Measurements from ENCODE around the gene HNRNPDL.
"Not testable (repeated sequence)": the region's sequence is repeated elsewhere in the genome, so short reads cannot be mapped to it uniquely, and the experiment has no call there.

Gene HNRNPDL

GRCh38 chr4:82428526-82428968 is 1.7 kb downstream of the HNRNPDL start:
- CTCF ChIA-PET, result interaction anchor here (0.6 to 2.3 kb wide), 7 partner anchors 9 to 59 kb away, joined by 3 to 17 read pairs (median 5); partner anchors contain the start of gene HNRNPD
- Mint-ChIP-seq H3K4me3 (peak overlapping the region; percentile 100), H3K4me1 (peaks cover 57% of the 10 kb centered on the region), H3K27me3 (peaks cover 8% of the 10 kb centered on the region), H3K27ac (peak overlapping the region; percentile 99), H3K36me3 (peaks cover 62% of the 10 kb centered on the region), H3K9me3 (no peaks in the 10 kb centered on the region)
- DNase-seq, result no peak

GRCh38 chr4:82425478-82425877 is 4.8 kb downstream of the HNRNPDL start:
- no peak overlapping the region for H3K4me3 Mint-ChIP-seq
- H3K36me3 Mint-ChIP-seq, result peaks cover 71% of the 10 kb centered on the region
- DNase-seq, result no peak
- H3K9me3 Mint-ChIP-seq, result no peaks in the 10 kb centered on the region
- H3K27ac Mint-ChIP-seq, result no peak overlapping the region
- peaks cover 15% of the 10 kb centered on the region for H3K27me3 Mint-ChIP-seq
- peaks cover 36% of the 10 kb centered on the region for H3K4me1 Mint-ChIP-seq
- CTCF ChIA-PET, result no interaction called here

GRCh38 chr4:82423245-82424054 is 6.8 kb downstream of the HNRNPDL start:
- Mint-ChIP-seq H3K27ac (no peak overlapping the region), H3K4me3 (no peak overlapping the region), H3K9me3 (no peaks in the 10 kb centered on the region), H3K36me3 (peaks cover 64% of the 10 kb centered on the region), H3K4me1 (peaks cover 36% of the 10 kb centered on the region), H3K27me3 (peaks cover 12% of the 10 kb centered on the region)
- CTCF ChIA-PET, result no interaction called here
- DNase-seq, result no peak

- Mint-ChIP-seq H3K4me1 (peaks cover 30% of the 10 kb centered on the region), H3K36me3 (peaks cover 56% of the 10 kb centered on the region), H3K4me3 (no peak overlapping the region), H3K27me3 (peaks cover 21% of the 10 kb centered on the region), H3K27ac (no peak overlapping the region), H3K9me3 (no peaks in the 10 kb centered on the region)
- CTCF ChIA-PET, result no interaction called here
- no peak for DNase-seq
These were observed 7.6 kb downstream of the HNRNPDL start for GRCh38 chr4:82422616-82423015.

GRCh38 chr4:82421796-82422560 is 8.3 kb downstream of the HNRNPDL start:
- CTCF ChIA-PET, result no interaction called here
- H3K9me3 Mint-ChIP-seq, result no peaks in the 10 kb centered on the region
- H3K27me3 Mint-ChIP-seq, result peaks cover 26% of the 10 kb centered on the region
- H3K4me3 Mint-ChIP-seq, result no peak overlapping the region
- H3K27ac Mint-ChIP-seq, result no peak overlapping the region
- peaks cover 24% of the 10 kb centered on the region for H3K4me1 Mint-ChIP-seq
- DNase-seq, result no peak
- peaks cover 50% of the 10 kb centered on the region for H3K36me3 Mint-ChIP-seq

GRCh38 chr4:82419451-82419850 is 10.8 kb downstream of the HNRNPDL start:
- no peak for DNase-seq
- Mint-ChIP-seq H3K4me1 (peaks cover 4% of the 10 kb centered on the region), H3K9me3 (no peaks in the 10 kb centered on the region), H3K27ac (no peak overlapping the region), H3K36me3 (peaks cover 24% of the 10 kb centered on the region), H3K4me3 (no peak overlapping the region), H3K27me3 (peaks cover 49% of the 10 kb centered on the region)
- CTCF ChIA-PET, result interaction anchor here (0.8 kb wide), 1 partner anchor 10 kb away, joined by 5 read pairs; no protein-coding TSS in a partner anchor

GRCh38 chr4:82415922-82416365 is 14.3 kb downstream of the HNRNPDL start:
- H3K9me3 Mint-ChIP-seq, result no peaks in the 10 kb centered on the region
- no peak overlapping the region for H3K4me3 Mint-ChIP-seq
- CTCF ChIA-PET, result interaction anchor here (1.4 kb wide), 1 partner anchor 13 kb away, joined by 3 read pairs; no protein-coding TSS in a partner anchor
- peaks cover 47% of the 10 kb centered on the region for H3K27me3 Mint-ChIP-seq
- H3K4me1 Mint-ChIP-seq, result no peaks in the 10 kb centered on the region
- H3K36me3 Mint-ChIP-seq, result no peaks in the 10 kb centered on the region
- H3K27ac Mint-ChIP-seq, result no peak overlapping the region
- no peak for DNase-seq

GRCh38 chr4:82415061-82415460 is 15.2 kb downstream of the HNRNPDL start:
- peaks cover 41% of the 10 kb centered on the region for H3K27me3 Mint-ChIP-seq
- H3K4me1 Mint-ChIP-seq, H3K27ac Mint-ChIP-seq, DNase-seq, H3K9me3 Mint-ChIP-seq, H3K36me3 Mint-ChIP-seq, H3K4me3 Mint-ChIP-seq: not testable (repeated sequence)
- CTCF ChIA-PET, result interaction anchor here (1.4 kb wide), 1 partner anchor 14 kb away, joined by 3 read pairs; no protein-coding TSS in a partner anchor

GRCh38 chr4:82403725-82404124 is 26.5 kb downstream of the HNRNPDL start:
- Mint-ChIP-seq H3K27me3 (peaks cover 37% of the 10 kb centered on the region), H3K27ac (no peak overlapping the region), H3K36me3 (no peaks in the 10 kb centered on the region), H3K9me3 (no peaks in the 10 kb centered on the region), H3K4me3 (no peak overlapping the region), H3K4me1 (no peaks in the 10 kb centered on the region)
- no peak for DNase-seq
- CTCF ChIA-PET, result no interaction called here

- H3K4me3 Mint-ChIP-seq, result no peak overlapping the region
- no peaks in the 10 kb centered on the region for H3K4me1 Mint-ChIP-seq
- H3K27me3 Mint-ChIP-seq, result peaks cover 37% of the 10 kb centered on the region
- no peak overlapping the region for H3K27ac Mint-ChIP-seq
- CTCF ChIA-PET, result no interaction called here
- no peaks in the 10 kb centered on the region for H3K9me3 Mint-ChIP-seq
- no peak for DNase-seq
- no peaks in the 10 kb centered on the region for H3K36me3 Mint-ChIP-seq
These were observed 28.0 kb downstream of the HNRNPDL start for GRCh38 chr4:82402196-82402775.

- Mint-ChIP-seq H3K4me1 (no peaks in the 10 kb centered on the region), H3K27ac (no peak overlapping the region), H3K27me3 (peaks cover 37% of the 10 kb centered on the region), H3K9me3 (no peaks in the 10 kb centered on the region), H3K4me3 (no peak overlapping the region), H3K36me3 (no peaks in the 10 kb centered on the region)
- no peak for DNase-seq
- CTCF ChIA-PET, result no interaction called here
These were observed 28.7 kb downstream of the HNRNPDL start for GRCh38 chr4:82401600-82401999.

- Mint-ChIP-seq H3K9me3 (no peaks in the 10 kb centered on the region), H3K27me3 (peaks cover 36% of the 10 kb centered on the region), H3K4me3 (no peak overlapping the region), H3K4me1 (no peaks in the 10 kb centered on the region), H3K36me3 (no peaks in the 10 kb centered on the region), H3K27ac (no peak overlapping the region)
- DNase-seq, result no peak
- CTCF ChIA-PET, result no interaction called here
These were observed 32.0 kb downstream of the HNRNPDL start for GRCh38 chr4:82398263-82398662.

GRCh38 chr4:82397527-82397926 is 32.7 kb downstream of the HNRNPDL start:
- Mint-ChIP-seq H3K4me3 (no peak overlapping the region), H3K27me3 (peaks cover 33% of the 10 kb centered on the region), H3K9me3 (no peaks in the 10 kb centered on the region), H3K27ac (no peak overlapping the region), H3K4me1 (no peaks in the 10 kb centered on the region), H3K36me3 (no peaks in the 10 kb centered on the region)
- CTCF ChIA-PET, result interaction anchor here (0.7 to 0.9 kb wide), 2 partner anchors 12 to 38 kb away, joined by 3 to 4 read pairs; no protein-coding TSS in a partner anchor
- no peak for DNase-seq

GRCh38 chr4:82394896-82395295 is 35.4 kb downstream of the HNRNPDL start:
- no peaks in the 10 kb centered on the region for H3K9me3 Mint-ChIP-seq
- H3K27ac Mint-ChIP-seq, result no peak overlapping the region
- no peak overlapping the region for H3K4me3 Mint-ChIP-seq
- no peaks in the 10 kb centered on the region for H3K36me3 Mint-ChIP-seq
- CTCF ChIA-PET, result no interaction called here
- DNase-seq, result no peak
- H3K27me3 Mint-ChIP-seq, result peaks cover 18% of the 10 kb centered on the region
- no peaks in the 10 kb centered on the region for H3K4me1 Mint-ChIP-seq
